Stimulated activated CD4-positive, alpha-beta T cell treated with anti-CD3 and anti-CD28 coated beads, TNF-alpha, amount 100 ng/mL, for 24 hours (primary cell): ENCODE measurements around the gene URM1.

Experiments used
- DNase-seq, 3 experiments: peaks; one replicate each; pipeline ENCODE4 v3.0.0-alpha.2; 2020; ENCODE audit warnings: low read depth in 3 of 3

URM1 gene

GRCh38 chr9:128429513-128430086, 58.4 kb downstream of the URM1 start:
- no peak for DNase-seq

DNA sequence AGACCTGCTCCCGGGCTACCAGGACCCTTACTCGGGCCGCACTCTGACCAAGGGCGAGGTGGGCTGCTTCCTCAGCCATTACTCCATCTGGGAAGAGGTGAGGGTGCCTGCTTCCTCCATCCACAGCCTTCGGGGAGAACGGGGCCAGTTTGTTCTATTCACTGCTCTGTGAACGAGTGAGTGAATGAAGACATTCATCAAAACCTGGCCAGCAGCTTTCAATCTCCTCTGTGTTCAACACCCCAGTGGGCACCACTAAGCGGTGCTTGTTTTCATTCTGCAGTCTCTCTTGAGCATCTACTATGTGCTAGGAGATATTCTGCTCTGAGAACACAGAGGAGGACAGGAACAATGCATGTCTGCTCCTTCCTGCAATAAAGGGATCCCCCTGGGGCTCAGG, 60.0 kb downstream of the URM1 start:
- DNase-seq: no peak

DNA sequence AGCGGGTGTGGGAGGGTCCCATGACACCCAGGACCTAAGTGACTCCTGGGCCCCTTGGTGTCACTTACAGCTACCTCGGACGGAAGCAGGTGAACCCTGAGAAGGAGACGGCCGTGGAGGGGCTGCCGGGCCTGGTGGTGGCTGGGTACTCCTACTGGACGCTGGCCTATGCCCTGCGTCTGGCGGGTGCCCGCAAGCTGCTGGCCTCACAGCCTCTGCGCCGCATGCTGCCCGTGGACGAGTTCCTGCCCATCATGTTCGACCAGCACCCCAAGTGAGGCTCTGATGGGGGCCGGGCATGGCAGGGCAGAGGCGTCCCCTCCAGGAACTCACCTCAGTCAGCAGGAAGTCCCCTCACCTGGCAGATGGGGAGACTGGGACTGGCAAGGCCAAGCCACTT, 63.2 kb downstream of the URM1 start:
- no peak for DNase-seq

DNA sequence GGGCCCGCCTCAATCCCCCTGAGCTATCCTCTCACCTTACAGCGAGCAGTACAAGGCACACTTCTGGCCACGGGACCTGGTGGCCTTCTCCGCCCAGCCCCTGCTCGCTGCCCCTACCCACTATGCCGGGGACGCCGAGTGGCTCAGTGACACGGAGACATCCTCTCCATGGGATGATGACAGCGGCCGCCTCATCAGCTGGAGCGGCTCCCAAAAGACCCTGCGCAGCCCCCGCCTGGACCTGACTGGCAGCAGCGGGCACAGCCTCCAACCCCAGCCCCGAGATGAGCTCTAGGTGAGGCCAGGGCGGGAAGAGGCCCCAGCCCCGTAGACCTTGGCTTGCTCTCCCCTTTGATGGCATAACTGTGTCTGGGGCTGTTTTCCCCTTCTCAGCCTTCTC, 64.4 kb downstream of the URM1 start:
- no peak for DNase-seq

GRCh38 chr9:128438343-128439109, 67.4 kb downstream of the URM1 start:
- peak; percentile 71 to 83 (median 71) for DNase-seq

- no peak for DNase-seq
Observed at GRCh38 chr9:128439273-128439672, 68.1 kb downstream of the URM1 start.
